ELF-1 (cell line): ENCODE results near the gene DNASE1L1.
"Not testable (repeated sequence)": the region's sequence is repeated elsewhere in the genome, so short reads cannot be mapped to it uniquely, and the experiment has no call there.

Source experiments
- DNase-seq: peaks from one replicate; pipeline ENCODE4 v3.0.0-alpha.2; 2016; ENCODE audit warnings: low read depth, low spot score

DNASE1L1 gene

GRCh38 chrX:154403858-154404257, 5.2 kb downstream of the DNASE1L1 start:
- no peak for DNase-seq

DNA sequence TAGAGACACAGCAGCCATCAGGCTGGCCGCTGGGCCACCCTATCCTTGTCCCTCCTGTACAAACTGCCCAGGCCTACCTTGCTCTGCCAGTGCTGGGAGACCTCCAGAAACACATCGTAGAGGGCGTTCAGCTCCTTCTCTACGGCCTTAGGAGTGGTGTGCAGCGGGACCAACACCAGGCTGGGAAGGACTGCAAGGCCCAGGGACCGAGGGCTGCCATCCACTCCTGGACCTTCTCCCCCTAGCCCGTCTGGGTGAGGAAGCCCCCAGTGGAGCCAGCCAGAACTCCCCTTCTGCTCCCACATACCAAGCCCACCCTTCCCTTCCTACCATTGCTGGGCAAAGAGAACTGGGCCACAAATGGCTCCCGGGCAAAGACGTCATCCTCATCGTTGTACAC, 5.9 kb downstream of the DNASE1L1 start:
- no peak for DNase-seq

- DNase-seq, result no peak
Observed at GRCh38 chrX:154402622-154403127, 6.4 kb downstream of the DNASE1L1 start.

DNA sequence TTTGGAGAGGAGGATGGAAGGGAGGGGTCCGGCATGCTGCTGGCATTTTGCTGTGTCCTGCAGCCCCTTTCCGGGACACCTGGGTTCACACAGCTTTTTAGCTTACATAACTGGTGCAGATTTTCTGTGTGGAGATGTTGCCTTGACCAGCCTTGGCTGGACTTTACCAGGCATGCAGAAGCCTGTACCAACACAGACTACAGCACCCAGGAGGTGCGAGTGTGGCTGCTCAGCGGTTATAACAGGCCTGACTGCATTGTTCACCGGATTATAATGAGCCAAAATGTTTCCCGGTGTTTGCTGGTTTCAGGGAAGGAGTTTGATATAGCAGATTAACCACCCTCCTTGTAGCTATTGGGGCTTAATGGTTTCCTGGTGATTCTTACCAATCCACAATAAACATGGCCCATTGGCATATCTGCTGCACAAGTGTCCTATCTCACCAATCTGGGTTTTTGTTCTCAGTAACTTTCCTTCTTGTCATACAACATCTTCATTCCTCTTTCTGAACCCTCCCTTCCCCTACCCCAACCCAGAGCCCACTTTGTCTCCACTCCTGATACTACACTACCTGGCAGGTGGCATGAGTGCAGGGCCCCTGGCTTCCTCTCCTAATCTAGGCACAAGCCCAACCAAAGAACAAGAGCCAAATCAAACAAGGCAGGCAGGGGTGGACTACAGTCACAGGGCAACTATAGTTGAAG, 7.0 kb downstream of the DNASE1L1 start:
- peak; percentile 65 for DNase-seq

DNA sequence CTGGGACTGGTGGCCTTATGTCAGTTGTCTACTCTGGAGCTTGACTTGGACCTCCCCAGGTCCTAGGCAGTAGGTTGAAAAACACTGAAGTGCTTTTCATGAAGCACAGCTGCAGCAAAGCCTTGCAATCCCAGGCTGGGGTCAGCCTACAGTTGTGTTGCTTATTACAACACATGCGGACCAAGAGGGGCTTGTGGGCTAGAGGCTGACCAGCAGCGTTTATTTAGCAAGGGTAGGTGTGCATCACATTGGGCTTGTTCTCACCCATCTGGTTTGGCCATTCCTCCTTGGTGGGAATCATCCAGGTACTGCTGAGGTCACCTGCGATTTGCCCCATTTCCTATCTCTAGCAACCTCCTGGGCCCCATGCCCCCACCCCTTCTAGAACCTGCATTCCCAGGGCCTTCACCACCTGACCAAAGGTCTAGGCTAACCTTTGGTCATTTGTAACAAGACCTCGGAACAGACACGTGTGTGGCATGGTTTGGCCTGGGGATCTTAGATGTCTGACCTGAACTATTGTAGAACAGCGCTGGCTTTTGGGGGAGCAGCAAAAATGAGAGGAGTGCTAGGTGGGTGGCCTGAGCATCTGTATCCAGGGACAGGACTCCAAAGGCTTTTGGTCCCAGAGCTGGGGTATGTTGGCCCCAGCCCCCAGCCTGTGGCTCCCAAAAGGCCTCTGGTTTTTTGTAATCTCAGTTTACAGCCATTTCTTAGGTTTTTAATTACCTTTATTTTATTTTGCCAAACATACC, 7.8 kb downstream of the DNASE1L1 start:
- DNase-seq, result peak; percentile 85

DNA sequence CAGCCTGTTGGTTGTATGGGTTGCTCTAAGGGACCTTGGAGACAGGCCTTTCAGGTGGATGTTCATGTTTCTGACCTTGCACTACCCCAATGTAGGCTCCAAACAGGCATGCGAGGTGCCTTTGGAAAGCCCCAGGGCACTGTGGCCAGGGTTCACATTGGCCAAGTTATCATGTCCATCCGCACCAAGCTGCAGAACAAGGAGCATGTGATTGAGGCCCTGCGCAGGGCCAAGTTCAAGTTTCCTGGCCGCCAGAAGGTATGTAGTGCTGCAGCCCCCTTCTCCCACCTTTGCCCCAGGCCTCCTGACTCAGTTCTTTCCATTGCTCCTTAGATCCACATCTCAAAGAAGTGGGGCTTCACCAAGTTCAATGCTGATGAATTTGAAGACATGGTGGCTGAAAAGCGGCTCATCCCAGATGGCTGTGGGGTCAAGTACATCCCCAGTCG, 8.7 kb downstream of the DNASE1L1 start:
- DNase-seq, result not testable (repeated sequence)

DNA sequence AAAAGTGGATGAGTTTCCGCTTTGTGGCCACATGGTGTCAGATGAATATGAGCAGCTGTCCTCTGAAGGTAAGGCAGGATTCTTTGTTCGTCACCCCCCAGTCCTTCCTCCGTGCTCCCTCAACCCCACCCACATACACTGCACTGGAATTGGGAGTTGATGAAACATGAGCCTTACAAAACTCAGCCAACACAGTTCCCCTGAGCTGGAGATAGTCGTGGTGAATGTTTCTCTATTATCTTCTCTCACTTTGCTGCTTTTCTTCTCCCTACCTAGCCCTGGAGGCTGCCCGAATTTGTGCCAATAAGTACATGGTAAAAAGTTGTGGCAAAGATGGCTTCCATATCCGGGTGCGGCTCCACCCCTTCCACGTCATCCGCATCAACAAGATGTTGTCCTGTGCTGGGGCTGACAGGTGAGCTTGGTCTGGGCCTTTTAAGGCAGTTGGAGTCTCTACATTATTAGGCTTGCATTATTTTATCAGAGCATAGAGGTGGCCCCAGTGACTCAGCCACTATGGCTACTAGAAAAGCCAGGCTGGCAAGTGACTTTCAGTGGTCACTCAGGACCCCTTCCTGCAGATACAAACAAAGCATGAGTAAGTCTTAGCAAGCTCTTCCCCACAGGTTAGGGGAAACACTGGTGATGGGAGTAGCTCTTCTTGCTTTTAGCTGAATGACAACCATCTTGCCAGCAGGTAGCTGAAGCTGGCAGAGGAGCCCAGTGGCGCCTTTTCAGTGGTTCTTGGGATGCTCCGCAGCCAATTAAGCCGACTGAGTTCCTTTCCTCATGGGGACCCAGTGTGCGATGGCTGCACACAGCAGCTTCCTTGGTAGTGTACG, 9.3 kb downstream of the DNASE1L1 start:
- DNase-seq, result no peak

- peak; percentile 94 for DNase-seq
Observed at GRCh38 chrX:154398668-154399526, 10.2 kb downstream of the DNASE1L1 start.

DNA sequence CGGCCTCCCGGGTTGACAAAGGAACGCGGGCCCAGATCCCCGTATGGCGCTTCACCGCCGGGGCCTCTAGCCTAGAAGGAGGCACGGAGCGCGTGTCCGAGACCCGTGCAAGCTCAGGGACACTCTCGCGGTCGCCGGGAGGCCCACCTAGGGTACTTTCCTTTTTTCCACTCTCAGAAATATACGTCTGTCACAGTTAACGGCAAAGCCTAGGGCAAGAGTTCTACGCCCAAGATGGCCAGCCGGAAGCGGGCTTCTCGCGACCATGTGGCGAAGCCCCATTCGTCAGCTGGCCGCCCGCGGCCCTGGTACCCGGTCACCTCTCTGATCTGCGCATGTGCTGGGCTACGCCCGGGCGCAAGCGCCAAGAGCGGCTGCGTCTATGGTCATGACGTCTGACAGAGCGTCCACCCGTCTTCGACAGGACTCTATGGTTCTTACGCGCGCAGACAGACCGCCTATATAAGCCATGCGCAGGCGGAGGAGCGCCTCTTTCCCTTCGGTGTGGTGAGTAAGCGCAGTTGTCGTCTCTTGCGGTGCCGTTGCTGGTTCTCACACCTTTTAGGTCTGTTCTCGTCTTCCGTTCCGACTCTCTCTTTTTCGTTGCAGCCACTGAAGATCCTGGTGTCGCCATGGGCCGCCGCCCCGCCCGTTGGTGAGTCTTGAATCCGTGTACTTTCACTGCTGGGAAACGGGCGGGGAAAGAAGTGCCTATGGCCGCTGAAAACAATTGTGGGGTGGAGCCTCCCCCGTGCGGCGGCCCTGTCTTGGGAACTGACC, 11.0 kb downstream of the DNASE1L1 start, which contains the start of gene RPL10:
Gene RPL10, plus strand, starts transcription at position 490 of the 780 bp plus-strand sequence. Its CDS starts 143 bp downstream, at position 633.
- peak; percentile 99 for DNase-seq

GRCh38 chrX:154396973-154397887, 11.8 kb downstream of the DNASE1L1 start:
- peak; percentile 85 for DNase-seq

DNA sequence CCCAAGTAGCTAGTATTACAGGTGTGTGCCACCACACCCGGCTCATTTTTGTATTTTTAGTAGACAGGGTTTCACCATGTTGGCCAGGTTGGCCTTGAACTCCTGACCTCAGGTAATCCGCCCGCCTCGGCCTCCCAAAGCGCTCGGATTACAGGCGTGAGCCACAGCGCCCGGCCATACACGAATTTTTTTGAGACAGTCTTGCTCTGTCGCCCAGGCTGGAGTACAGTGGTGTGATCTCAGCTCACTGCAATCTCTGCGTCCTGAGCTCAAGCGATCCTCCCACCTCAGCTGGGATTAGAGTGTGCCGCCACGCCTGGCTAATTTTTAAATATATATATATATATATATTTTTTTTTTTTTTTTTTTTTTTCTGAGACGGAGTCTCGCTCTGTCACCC, 12.7 kb downstream of the DNASE1L1 start:
- not testable (repeated sequence) for DNase-seq

- not testable (repeated sequence) for DNase-seq
Observed at GRCh38 chrX:154389812-154390747, 19.0 kb downstream of the DNASE1L1 start.

DNA sequence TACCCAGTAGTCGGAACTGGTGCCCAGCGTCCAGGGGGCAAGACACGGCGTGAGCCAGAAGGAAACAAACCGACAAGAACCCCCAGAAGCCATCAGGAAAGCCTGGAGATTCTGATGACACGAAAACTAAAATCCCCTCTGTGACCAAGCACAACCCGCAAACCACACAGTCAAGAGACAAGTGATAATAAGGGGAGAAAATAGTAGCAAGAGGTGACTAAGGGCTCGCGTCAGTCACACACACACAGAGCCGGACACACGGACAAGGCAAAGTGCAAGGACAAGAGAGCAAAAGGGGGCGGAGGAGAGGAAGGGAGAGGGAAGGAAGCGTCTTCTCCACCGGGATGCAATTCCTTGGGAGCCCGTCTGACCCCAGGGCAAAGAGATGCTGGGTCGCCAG, 20.4 kb downstream of the DNASE1L1 start:
- DNase-seq, result not testable (repeated sequence)

- not testable (repeated sequence) for DNase-seq
Observed at GRCh38 chrX:154388094-154388493, 21.0 kb downstream of the DNASE1L1 start.

- DNase-seq, result peak; percentile 26
Observed at GRCh38 chrX:154384284-154384892, 24.7 kb downstream of the DNASE1L1 start.

DNA sequence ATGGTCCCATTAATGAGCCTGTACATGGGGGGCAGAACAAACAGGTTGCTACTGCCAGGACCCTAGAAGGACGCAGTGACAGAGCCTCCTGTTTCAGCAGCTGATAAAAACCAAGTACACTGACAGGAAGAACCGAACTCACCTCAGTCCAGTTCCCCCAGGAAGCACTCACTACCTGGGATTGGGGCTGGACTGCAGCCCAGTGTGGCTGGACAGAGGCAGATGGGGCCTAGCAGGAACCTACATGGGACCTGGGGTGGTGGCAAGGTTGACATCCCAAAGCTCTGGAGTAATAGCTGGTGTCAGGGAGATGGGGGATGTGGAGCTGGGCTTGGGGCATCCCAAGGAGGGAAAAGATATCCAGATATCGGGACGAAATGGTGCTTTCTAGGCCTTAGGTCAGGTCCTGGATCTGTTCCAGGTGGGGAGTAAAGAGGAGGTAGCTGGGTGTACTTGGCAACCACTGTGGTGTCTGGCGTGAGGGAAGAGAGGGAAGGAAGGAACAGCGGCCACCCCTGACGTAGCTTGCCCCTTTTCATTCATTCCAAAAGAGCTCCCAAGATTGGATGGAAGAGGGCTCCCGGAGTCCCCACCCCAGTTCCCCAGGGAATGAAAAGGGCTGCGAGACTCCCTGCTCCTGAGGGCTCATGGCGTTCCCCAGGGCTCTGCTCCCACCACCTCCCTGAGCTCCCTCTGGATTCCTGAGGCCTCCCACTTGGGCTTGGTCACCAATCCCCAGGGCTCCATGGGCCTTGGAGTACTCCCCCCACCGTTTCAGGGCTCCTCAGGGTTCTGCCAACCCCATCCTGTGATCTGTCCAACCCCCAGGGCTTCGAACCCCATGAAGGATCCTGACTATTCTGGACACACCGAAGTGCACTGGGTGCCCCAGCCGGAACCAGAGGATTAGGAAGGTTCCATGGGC, 25.4 kb downstream of the DNASE1L1 start:
- no peak for DNase-seq
